Mucosa of rectum (tissue), 2 donors: ENCODE results near the gene CIBAR2.

ENCODE experiments used
- H3K27ac ChIP-seq, 2 donors: one replicate each; pipeline ENCODE4 v1.7.0; 2013; ENCODE audit warnings: inconsistent platforms in 2 of 2, low read depth in 2 of 2, low read length in 2 of 2
- H3K27me3 ChIP-seq, 2 donors: one replicate each; pipeline ENCODE4 v1.7.0; 2013; ENCODE audit warnings: low read length in 2 of 2; ENCODE audit not compliant: control insufficient read depth in 2 of 2, insufficient read depth in 2 of 2
- H3K36me3 ChIP-seq, 2 donors: one replicate each; pipeline ENCODE4 v1.7.0; 2013; ENCODE audit warnings: low read length in 2 of 2; ENCODE audit not compliant: control insufficient read depth in 2 of 2, insufficient read depth in 2 of 2
- H3K4me1 ChIP-seq, 2 donors: one replicate each; pipeline ENCODE4 v1.7.0; 2013; ENCODE audit warnings: low read length in 2 of 2, mild to moderate bottlenecking in 1 of 2; ENCODE audit not compliant: control insufficient read depth in 2 of 2, insufficient read depth in 2 of 2
- H3K4me3 ChIP-seq, 2 donors: one replicate each; pipeline ENCODE4 v1.7.0; 2013; ENCODE audit warnings: low read length in 2 of 2
- H3K9ac ChIP-seq, 2 donors: one replicate each; pipeline ENCODE4 v1.7.0; 2013; ENCODE audit warnings: low read length in 2 of 2, low read depth in 1 of 2, mild to moderate bottlenecking in 1 of 2
- H3K9me3 ChIP-seq, 2 donors: one replicate each; pipeline ENCODE4 v1.7.0; 2013; ENCODE audit warnings: low read length in 2 of 2; ENCODE audit not compliant: control insufficient read depth in 2 of 2
- donor health status: healthy.
- donor health status: Normal muscosa, but diverticular disease.

Gene CIBAR2

DNA sequence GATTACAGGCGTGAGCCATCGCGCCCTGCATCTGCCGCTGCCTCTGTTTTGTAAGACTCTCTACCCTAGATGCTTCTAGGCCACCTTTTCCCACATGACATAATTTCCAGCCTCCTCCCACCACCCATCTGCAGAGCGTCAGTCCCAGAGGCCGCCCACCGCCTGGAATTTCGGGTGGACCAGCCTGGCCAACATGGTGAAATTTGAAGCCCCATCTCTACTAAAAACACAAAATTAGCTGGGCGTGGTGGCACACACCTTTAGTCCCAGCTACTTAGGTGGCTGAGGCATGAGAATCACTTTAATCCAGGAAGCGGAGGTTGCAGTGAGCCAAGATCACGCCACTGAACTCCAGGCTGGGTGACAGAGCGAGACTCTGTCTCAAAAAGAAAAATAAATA, 5.1 kb upstream of the CIBAR2 start:
- H3K4me3 ChIP-seq: no peak overlapping the region
- peaks cover 0 to 3% of the 10 kb centered on the region in 2 donors for H3K4me1 ChIP-seq
- no peaks in the 10 kb centered on the region for H3K36me3 ChIP-seq
- H3K27ac ChIP-seq: no peak overlapping the region
- no peaks in the 10 kb centered on the region for H3K9me3 ChIP-seq
- no peak overlapping the region for H3K9ac ChIP-seq
- no peaks in the 10 kb centered on the region for H3K27me3 ChIP-seq

DNA sequence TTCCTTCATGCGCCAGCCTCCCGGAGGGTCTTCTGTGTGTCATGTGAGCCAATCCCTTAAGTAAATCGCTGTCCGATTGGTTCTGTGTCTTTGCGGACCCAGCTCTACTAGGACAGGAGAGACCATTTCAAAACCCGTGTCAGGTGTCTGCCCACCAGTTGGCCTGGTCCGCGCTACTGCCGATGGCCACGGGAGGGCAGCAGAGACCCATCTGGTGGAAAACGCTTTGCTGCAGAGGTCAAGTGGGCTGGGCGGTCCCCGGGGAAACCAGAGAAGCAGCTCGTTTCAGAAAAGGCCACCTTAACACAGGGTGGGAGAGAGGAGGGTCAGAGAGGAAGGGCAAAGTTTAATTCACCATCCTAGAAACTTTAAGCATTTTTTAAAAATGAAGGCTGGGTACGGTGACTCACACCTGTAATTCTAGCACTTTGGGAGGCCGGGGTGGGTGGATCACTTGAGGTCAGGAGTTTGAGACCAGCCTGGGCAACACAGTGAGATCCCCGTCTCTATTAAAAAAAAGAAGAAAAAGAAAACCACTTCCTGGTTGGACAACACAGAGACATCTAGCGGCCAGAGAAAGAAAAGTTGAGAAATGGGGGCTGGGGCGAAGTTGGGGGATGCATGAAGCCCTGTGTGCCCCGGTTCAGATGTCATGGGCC, 2.8 kb upstream of the CIBAR2 start:
- peak overlapping the region; percentile 17 to 66 for H3K9ac ChIP-seq
- no peaks in the 10 kb centered on the region for H3K9me3 ChIP-seq
- no peaks in the 10 kb centered on the region for H3K36me3 ChIP-seq
- no peaks in the 10 kb centered on the region for H3K27me3 ChIP-seq
- H3K4me3 ChIP-seq: peak overlapping the region; percentile 61 to 66
- peaks cover 0 to 3% of the 10 kb centered on the region in 2 donors for H3K4me1 ChIP-seq
- peak overlapping the region; percentile 28 to 55 for H3K27ac ChIP-seq

DNA sequence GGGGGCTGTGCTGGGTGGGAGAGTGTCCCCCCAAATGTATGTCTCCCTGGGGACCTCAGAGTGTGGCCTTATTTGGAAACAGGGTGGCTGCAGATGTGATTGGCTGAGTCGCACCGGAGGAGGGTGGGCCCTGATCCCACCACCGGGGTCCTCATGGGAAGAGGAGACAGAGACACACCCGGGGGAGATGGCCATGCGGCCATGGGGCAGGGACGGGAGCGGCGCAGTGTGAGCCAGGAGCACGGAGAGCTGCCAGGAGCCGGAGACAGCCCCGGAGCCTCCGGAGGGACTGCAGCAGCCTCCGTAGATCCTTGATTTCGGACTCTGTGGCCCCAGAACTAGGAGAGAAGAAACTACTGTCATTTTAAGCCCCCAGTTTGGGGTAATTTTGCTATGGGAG, 1.6 kb upstream of the CIBAR2 start:
- Histone ChIP-seq H3K36me3 (no peaks in the 10 kb centered on the region), H3K9me3 (no peaks in the 10 kb centered on the region), H3K27me3 (no peaks in the 10 kb centered on the region), H3K4me1 (peaks cover 0 to 3% of the 10 kb centered on the region in 2 donors), H3K27ac (no peak overlapping the region), H3K9ac (no peak overlapping the region), H3K4me3 (no peak overlapping the region)

DNA sequence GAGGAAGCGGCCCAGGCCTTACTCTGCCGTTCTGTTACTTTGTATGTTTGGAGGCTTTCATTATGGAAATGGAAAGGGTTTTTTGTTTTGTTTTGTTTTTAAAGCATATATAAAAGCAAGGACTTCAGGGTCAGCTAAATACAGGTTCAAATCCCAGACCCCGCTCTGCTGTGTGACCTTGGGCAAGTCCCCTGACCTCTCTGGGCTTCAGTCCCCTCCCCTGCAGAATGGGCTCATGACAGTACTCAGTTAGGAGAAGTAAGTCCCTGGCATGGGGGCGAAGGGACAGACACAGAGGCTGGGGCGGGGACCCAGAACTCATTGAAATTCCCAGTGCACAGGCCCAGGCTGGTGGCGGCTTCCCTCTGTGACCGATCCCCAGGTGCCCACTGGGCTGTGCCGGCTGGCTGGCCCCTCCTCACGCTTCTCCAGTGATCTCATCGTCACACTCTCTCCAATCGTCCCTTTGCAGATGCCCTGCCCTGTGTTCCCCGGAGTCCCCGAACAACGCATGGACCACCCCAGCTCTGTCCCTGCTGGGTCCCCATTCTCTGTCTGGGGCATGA, 979 bp upstream of the CIBAR2 start:
- Histone ChIP-seq H3K9ac (no peak overlapping the region), H3K27ac (no peak overlapping the region), H3K27me3 (no peaks in the 10 kb centered on the region), H3K4me3 (no peak overlapping the region), H3K4me1 (peaks cover 0 to 3% of the 10 kb centered on the region in 2 donors), H3K9me3 (no peaks in the 10 kb centered on the region), H3K36me3 (no peaks in the 10 kb centered on the region)

DNA sequence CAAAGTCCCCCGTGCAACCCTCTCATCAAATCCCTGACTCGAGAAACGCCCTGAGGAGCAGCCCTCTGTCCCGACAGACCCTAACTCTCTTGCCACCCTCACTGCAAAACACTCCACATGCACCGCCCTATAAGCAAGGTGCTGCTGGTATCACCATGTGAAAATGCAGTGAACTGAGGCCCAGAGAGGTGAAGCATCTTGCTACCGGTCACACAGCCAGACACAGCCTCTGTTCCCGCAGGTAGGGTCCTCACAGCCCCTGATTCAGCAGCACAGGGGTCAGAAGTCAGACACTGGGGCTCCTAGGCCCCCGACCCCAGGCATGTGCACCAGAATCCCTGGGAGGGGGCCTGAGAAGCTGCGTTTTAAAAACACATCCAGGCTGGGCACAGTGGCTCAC, 1.1 kb downstream of the CIBAR2 start:
- no peak overlapping the region for H3K9ac ChIP-seq
- H3K36me3 ChIP-seq: no peaks in the 10 kb centered on the region
- H3K27me3 ChIP-seq: no peaks in the 10 kb centered on the region
- no peak overlapping the region for H3K27ac ChIP-seq
- H3K9me3 ChIP-seq: no peaks in the 10 kb centered on the region
- peaks cover 0 to 3% of the 10 kb centered on the region in 2 donors for H3K4me1 ChIP-seq
- H3K4me3 ChIP-seq: no peak overlapping the region

DNA sequence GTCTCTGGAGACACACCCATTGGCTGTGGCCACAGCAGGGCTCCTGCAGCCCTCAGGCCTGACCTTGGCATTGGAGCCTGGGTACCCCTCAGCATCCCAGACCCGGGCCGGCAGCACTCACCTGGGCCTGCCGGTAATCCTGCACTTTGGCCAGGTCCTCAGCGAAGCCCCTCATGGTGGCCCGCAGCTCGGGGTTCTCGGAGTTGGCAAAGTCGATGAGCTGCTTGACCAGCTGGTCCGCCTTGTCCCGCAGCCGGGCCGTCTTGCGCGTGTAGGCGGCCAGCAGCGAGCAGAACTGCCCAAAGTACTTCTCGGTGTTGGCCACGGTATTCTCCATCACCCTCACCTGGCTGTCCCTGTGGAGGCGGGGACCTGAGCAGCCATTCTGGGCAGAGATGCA, 2.2 kb downstream of the CIBAR2 start:
- Histone ChIP-seq H3K4me3 (no peak overlapping the region), H3K9me3 (no peaks in the 10 kb centered on the region), H3K9ac (no peak overlapping the region), H3K36me3 (no peaks in the 10 kb centered on the region), H3K27me3 (no peaks in the 10 kb centered on the region), H3K4me1 (peaks cover 1 to 3% of the 10 kb centered on the region in 2 donors), H3K27ac (no peak overlapping the region)

DNA sequence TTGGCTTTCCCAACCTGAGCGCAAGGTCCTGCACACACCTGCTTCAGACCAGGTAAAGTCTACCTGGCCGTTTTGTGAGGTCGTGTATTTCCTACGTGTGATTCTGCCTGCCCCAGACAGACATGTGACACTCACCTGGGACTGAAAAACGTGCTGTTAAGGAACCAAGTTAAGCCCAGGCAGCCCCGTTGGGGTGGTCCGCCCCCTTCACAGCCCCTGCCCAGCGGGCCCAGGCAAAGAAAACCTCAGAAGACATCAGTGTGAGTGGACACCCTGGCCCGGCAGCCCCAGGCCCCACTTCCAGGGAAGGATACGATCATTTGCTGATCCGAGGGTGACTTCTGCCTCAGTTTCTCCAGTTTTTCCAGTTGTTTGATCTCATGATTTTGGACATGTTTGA, 4.7 kb downstream of the CIBAR2 start:
- Histone ChIP-seq H3K9me3 (no peaks in the 10 kb centered on the region), H3K27ac (no peak overlapping the region), H3K4me3 (no peak overlapping the region), H3K27me3 (no peaks in the 10 kb centered on the region), H3K9ac (no peak overlapping the region), H3K36me3 (no peaks in the 10 kb centered on the region), H3K4me1 (peaks cover 2 to 12% of the 10 kb centered on the region in 2 donors)

DNA sequence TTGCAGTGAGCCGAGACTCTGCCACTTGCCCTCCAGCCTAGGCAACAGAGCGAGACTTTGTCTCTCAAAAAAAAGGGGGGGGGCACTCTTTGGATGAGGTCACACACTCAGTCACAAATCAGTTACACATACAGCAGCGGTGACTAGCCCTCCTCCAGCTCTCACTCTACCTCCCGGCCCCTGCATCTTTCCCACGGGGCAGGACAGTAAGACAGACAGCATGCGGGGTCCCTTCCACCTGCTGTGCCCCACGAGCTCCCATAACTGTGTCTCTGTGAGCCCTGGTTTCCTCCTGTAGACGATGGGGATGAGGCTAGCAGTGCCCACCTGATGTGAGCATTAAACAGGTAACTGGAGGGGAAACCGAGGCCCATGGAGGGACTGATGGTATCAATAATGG, 5.2 kb downstream of the CIBAR2 start:
- no peak overlapping the region for H3K4me3 ChIP-seq
- no peak overlapping the region for H3K9ac ChIP-seq
- no peaks in the 10 kb centered on the region for H3K9me3 ChIP-seq
- H3K27ac ChIP-seq: no peak overlapping the region
- peaks cover 2 to 12% of the 10 kb centered on the region in 2 donors for H3K4me1 ChIP-seq
- H3K27me3 ChIP-seq: no peaks in the 10 kb centered on the region
- H3K36me3 ChIP-seq: no peaks in the 10 kb centered on the region

DNA sequence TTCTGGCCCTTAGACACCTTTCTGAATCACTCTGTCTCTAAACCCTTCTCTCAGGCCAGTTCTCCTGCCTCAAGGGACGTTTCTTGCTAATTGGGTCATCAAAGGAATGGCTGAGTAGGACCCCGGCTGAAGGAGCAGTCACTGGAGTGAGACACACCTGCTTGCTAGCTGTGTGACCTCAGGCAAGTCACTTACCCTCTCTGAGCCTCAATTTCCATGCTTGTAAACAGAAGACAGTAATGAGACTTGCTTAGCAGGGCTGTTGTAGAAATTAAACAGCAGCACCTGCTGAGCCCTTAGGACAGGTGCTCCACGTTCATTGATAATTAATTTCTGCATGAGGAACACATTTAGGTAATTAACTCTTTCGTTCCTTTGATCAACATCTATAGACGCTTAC, 6.8 kb downstream of the CIBAR2 start:
- Histone ChIP-seq H3K27ac (no peak overlapping the region), H3K4me1 (peaks cover 2 to 12% of the 10 kb centered on the region in 2 donors), H3K4me3 (no peak overlapping the region), H3K27me3 (no peaks in the 10 kb centered on the region), H3K36me3 (no peaks in the 10 kb centered on the region), H3K9ac (no peak overlapping the region), H3K9me3 (no peaks in the 10 kb centered on the region)

DNA sequence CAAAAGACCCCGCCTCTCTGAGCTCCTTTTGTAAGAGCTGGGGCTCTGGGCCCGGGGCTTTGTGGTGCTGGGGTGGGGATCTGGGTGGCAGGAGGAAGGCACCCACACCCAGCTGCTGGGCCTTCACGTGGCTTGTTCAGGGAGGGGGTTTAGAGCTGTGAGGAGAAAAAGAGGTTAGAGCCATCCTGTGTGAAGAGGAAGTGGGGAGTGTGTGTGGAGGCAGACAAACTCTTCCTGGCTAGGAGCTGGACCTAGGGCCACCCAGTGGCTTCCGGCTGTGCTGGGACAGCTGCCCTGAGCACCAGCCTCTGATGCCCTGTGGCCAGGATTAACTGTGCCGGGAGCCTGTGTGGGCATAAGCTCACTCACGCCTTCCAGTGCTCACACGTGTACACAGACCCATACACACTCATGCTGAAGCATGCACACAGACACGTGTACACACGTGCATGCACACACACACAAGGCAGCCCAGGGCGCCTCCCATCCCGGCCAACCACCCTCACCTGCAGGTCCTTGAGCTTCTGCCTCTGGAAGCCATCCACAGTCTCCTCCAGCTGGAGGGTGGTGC, 7.4 kb downstream of the CIBAR2 start:
- H3K4me1 ChIP-seq: peaks cover 2 to 12% of the 10 kb centered on the region in 2 donors
- no peak overlapping the region for H3K4me3 ChIP-seq
- no peak overlapping the region for H3K9ac ChIP-seq
- H3K36me3 ChIP-seq: no peaks in the 10 kb centered on the region
- H3K9me3 ChIP-seq: no peaks in the 10 kb centered on the region
- H3K27ac ChIP-seq: no peak overlapping the region
- no peaks in the 10 kb centered on the region for H3K27me3 ChIP-seq
